NCI-H2107 treated with DMSO at 0.1 percent for 48 hours (cell line): ENCODE results near the gene ETV7.
"Not testable (repeated sequence)": the region's sequence is repeated elsewhere in the genome, so short reads cannot be mapped to it uniquely, and the experiment has no call there.

Experiments used
- DNase-seq: peaks from one replicate; lab custom pipeline; 2025; ENCODE audit not compliant: unreplicated experiment; lab: John Stamatoyannopoulos, UW

The ETV7 gene

DNA sequence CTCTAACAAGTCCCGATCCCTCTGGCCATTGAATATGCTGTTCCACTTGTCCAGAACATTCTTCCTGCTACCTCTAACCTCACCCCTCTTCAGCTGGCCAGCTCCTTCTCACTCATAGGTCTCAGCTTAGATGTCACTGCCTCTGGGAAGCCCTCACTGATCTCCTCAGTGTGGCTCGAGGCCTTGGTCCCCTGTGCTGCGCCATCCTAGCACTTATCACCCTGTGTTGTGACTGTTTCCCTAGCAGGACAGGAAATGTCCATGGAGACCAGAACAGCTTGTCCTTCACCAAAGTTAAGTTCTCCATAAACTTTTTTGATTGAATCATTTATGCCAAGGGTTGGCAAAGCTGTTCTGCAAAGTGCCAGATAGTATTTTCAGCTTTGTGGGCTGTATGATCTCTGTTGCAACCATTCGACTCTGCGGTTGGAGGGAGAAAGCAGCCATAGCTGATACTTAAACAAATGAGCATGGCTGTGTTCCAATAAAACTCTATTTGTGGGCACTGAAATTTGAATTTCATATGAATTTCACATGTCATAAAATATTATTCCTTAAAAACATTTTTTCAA is 44.3 kb downstream of the ETV7 start:
- DNase-seq, result no peak

DNA sequence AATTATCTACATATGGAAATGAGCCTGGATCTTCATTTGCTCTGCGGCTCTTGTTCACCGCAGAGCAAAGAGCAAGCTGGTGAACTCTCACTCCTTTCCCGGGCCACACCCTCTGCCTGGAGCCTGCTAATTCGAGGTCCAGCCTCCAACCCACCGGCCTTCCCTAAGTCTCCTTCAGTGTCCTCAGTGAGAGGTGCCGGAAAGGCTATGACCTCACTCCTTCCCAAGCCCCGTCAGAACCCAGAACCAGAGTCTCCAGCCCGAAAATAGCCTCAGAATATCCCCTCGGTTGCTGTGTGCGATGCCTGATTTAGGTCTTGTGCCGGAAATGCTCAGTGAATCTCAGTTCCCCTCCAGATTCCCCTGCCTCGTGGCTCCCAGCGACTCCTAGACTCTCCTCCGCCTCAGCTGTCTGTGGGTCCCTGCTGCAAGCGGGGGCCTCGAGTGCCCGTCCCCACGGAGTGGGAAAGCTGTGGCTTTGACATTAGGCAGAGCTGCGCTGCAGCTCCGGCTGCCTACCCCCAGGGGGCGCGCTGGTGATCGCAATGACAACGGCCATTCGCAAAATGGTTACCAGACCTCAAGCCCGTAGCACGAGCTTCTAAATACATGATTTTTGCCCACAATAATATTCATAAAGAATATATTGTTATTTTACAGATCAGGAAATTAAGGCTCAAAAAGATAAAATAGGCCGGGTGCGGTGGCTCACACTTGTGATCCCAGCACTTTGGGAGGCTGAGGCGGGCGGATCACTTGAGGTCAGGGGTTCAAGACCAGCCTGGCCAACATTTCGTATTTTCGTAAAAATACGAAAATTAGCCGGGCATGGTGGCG is 46.6 kb downstream of the ETV7 start:
- no peak for DNase-seq

DNA sequence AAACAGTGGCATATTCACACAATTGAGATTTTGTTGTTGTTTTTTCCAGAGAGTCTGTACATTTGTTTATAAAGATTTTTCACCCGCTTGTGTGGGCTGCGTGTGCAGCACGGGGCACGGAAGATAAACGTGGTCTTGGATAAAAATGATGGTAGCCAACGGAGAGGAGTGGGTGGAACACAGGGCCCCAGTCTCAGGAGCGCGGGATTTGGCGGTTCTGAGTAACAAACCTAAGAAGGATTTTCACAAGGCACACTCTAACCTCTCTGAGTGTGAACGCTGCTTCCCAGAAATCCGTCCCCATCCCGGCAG is 47.2 kb downstream of the ETV7 start:
- DNase-seq, result no peak

DNA sequence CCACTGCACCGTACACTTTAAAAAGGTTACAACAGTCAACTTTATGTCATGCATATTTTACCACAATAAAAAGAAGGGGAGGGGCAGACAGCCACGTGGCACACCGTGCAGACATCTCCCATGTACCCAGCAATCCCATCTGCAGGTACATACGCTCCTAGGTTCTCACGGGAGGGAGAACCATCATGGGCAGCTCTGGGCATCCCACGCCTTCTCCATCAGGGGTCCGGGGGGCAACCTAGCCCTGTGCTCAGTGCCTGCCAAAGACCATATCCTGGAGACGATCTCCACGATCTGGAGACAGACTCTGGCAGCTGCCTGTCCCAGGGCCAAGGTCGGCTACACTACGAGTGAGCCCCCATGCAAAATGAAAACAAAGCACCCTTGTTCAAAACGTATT is 48.3 kb downstream of the ETV7 start:
- DNase-seq, result no peak

DNA sequence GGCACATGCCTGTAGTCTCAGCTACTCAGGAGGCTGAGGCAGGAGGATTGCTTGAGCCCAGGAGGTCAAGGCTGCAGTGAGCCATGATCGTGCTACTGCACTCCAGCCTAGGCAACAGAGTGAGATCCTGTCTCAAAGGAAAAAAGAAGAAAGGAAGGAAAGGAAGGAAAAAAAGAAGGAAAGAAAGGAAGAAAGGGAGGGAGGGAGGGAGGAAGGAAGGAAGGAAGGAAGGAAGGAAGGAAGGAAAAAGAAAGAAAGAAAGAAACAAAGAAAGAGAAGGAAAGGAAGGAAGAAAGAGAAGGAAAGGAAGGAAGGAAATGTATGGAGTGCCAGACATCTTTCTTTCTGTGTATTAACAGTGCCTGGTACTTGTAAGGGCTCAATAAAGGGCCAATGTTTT is 49.2 kb downstream of the ETV7 start:
- DNase-seq, result not testable (repeated sequence)

DNA sequence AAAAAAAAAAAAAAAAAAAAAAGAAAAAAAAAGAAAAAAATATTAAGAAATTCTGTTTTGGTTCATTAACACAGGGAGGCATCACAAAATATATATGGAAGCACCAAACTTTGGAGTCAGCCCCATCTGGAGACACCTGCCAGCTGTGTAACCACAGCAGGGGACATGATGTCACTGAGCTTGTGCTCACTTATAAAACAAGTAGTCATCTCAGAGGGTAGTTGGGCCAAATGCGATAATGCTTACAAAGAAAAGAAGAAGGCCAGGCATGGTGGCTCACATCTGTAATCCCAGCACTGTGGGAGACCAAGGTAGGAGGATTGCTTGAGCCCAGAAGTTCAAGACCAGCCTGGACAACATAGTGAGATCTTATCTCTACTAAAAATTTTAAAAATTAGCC is 49.7 kb downstream of the ETV7 start:
- no peak for DNase-seq

DNA sequence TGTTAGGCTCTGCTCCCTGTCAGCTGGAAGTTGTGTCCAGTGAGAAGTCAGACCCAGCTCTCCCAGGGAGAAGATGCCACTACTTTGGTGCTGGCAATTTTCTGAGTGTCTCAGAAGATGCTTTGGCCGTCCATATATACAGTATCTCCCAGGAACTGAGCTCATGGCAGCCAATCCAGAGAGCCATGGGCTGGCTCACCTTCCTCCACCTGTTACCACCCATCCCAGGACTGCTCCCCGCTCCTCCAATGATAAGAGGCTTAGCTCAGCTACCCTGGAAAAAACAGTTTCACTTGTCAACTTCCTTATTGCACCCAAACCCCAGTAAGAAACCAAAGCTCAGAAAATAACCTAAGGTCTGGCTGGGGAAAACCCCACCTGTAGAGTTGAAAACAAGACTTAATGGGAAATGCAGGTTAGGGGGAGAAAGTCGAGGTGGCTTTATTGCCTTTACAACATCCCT is 50.7 kb downstream of the ETV7 start, which contains the start of gene BNIP5:
Gene BNIP5 (minus strand): TSS at position 110 of the 463 bp plus-strand sequence. CDS start 6,198 bp downstream, outside the sequence.
- DNase-seq, result no peak

DNA sequence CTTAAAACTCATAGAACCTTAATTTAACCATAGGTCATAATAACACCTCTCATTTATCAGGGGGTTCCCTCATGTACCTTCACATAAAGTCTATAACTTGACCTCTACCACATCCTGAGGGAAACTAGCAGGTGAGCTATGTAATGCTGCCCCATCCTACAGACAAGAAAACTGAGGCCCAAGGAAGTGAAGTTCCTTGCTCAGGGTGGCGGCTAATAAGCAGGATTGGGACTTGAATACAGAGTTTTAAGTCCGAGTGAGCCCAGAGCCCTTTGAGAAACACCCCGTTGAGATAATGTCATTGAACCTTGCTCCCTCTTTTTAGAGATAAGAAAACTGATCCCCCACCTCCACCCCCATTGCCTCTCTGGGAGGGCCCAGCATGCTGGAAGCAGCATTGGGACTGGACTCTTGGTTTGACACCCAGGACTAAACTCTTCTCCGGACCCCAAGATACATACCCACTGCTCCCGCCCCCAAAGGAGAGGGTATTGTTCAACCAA is 51.2 kb downstream of the ETV7 start:
- no peak for DNase-seq

DNA sequence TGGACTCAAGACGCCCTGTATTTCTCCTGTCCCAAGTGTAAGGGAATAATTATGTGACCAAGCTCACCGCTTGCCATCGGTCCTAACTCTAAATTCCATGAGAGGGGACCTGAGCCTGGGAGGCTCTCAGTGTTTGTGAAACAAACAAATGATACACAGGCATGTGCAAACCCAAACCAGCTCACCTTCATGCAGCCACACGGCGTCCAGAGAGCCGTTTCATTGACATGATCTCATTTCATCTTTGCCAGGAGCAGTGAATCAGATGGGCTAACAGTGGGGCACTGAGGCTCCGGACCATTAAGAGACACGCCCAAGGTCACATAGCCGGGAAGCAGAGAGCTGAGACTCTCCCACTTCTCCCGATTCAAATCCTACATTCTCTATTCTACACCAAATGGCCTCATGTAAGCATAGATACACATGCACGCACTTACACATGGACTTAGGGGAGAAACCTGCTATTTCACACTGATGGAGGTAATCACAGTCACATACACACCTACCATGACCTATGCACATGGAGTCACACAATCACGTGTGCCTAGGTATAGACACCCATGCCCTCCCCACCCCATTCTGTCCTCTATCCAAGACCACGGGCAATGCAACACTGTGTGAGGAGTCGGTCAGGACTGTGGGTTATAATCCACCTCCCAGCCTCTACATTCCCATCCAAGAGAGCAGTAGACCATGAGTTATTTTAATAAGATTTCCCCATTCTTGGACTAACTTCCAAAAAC is 51.8 kb downstream of the ETV7 start:
- DNase-seq, result no peak

DNA sequence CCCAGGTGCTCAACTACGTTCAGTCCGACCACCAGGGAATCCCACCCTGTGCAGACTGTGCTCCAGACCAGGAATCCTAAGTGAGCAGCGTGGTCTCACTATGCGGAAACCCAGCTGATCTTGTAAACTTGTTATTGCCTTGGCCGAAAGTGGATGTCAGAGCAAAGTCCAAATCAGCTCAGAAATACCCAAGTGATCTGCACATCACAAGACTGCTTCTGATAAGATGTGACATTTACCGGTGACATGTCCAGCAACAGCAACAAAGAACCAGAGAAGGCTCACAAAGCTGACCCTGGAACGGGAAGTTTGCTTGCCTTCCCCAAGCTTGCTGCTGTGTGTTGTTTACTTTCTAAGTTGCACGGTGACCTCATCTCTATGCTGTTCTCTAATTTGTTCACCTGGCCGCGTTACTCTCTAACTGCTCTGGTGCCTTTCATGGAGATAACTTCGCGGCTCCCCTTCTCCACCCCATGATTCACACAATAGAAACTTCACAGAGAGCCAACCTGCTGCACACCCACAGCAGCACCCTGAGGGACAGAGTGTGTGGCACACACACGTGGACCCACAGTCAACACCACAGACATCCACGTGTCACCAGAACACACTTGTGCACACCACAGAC is 52.5 kb downstream of the ETV7 start:
- DNase-seq, result no peak

DNA sequence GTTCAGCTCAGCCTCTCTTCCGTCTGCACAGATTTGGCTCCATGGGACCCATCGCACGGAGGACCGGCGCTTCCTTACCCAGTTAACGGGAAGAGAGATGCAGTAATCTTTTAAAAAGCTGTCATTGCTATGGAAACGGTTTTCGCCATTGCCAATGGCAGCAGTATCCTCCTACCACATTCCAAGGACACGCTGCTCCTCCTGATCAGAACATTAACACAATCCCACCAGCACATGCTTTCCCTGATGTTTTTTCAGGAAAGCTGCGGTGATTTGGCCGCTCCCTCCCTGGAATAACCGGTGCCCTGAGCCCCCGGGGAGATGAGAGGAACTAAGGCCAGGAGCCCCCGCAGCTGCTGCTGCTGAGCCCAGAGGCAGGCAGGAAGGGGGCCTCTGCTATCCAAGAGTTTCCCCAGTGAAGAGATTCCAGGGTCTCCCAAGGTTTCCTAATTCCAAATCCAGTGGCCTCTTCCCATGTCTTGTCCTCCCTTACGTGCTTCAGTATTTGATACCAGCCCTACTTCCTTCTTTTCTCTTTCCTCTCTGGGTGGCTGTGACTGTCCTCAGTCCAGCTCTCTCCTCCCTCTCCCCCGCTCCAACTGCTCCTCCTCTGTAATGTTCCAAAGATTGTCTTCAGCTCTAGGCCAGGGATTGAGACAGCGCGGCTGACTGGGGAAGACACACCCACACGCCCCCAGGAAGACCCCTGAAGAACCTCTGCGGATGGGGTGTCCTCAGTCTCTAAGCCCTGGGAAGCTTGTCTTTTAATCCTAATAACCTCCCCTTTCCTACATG is 53.3 kb downstream of the ETV7 start:
- DNase-seq, result no peak

DNA sequence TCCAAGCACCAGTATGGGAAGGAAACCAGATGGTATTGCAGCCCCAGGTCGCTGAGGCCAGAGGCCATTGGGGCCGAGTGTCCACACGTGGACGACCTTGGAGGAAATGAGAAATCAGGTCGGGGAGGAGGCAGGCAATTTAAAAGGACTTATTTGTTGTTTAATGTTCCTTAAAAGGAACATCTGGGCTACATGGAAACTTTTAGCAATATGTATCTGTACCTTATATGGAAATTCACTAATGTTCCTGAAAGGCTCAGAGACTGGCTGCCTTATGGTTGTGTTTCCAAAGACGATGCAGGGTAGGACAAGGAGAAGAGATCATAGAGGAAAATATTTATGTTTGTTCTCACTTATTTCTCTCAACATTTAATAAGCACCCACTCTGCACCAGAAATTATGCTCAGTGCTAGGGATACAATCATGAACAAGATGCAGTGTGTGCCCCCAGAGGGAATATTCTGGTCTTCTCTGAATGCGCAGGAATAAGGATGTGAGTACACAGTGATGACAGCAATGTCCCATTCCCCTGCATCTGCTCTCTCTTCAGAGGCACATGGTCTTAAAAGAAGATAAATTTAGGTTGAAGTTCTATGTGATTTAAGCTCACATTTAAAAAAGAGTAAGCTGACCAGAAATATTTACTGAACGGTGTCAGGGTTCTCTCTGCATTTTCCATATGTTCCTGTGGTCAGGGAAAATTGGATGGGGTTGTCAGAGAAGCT is 54.1 kb downstream of the ETV7 start:
- DNase-seq, result no peak

DNA sequence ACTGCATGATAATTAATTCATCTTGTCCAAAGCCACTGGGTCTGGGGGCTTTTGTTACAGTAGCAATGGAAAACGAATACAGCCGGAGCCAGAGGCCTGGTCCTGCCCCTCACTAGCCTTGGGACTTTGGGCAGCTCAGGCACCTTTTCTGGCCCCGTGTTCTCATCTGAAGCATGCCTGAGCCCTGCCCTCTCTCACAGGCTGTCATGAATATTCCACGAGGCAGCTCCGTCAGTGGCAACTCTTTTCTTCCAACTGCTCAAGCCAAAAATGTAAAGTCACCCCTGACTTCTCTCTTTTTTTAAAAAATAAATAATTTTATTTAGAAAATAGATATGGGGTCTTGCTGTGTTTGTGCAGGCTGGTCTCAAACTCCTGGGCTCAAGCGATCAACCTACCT is 56.1 kb downstream of the ETV7 start:
- DNase-seq, result no peak

DNA sequence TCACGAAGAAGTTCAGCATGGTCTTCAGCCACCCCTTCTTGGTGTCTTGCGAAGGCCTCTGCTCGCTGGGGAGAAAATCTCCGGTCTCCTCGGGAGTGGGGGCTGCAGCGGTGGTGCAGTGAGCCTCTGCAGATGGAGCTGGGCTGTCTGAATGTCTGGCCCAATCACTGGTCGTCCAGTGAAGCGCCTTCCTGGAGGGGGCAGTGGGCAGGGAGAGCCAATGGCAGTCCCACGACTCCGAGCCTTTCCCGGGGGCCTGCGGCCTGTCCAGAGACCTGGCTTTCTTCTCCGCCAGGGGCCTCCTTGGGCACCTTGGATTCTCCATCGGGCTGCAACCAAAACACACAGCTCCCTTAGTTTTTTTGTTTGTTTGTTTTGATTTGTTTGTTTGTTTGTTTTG is 57.1 kb downstream of the ETV7 start:
- no peak for DNase-seq

DNA sequence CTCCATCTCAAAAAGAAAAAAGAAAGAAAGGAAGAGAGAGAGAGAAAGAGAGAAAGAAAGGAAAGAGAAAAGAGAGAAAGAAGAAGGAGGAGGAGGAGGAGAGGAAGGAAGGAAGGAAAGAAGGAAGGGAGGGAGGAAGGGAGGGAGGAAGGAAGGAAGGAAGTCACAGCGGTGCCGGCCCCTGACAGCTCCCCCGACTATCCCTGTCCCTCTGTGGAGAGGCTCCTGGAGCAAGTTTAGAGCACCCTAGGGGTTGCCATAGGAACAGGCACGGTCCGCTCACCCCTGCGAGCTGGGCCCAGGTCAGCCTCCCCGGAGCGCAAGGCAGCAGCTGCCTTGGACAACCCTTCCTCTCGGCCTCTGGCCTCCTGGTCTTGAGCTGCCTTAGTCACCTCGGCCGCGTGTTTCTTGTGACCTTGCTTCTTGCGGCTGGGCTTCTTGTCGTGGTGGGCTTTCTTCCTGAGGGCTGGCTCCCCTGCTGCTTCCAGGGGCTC is 57.6 kb downstream of the ETV7 start:
- no peak for DNase-seq

DNA sequence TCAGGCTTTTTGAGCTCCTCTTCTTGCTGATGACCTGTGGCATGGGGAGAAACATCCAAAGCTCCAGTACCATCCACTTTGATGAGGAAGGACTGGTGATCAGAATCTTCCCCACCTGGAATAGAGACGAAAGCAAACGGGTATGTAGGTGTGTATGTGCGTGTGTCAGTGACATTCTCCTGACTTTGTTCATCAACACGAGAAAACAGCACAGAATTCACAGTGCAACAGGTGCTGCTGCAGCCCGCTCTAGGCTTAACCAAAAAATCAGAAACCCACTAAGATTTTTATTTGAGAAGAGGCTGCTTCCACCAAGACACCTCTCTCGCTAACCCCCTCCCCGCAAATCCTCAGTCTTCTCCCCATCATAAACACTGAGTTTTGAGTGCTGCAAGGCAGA is 58.9 kb downstream of the ETV7 start:
- no peak for DNase-seq

DNA sequence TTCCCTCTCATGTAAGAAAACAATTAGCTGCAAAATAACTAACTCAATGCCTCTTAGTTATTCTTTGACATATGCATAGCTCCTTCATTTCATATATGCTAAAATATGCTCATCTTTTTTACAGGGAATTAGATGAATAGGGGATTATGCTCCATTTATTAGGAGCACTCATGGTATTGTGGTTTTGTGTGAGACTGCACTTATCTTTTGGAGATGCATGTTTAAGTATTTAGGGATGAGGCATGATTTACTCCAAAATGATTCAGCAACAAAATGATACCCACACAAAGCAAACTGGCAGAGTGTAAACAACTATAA is 59.6 kb downstream of the ETV7 start:
- DNase-seq, result no peak

DNA sequence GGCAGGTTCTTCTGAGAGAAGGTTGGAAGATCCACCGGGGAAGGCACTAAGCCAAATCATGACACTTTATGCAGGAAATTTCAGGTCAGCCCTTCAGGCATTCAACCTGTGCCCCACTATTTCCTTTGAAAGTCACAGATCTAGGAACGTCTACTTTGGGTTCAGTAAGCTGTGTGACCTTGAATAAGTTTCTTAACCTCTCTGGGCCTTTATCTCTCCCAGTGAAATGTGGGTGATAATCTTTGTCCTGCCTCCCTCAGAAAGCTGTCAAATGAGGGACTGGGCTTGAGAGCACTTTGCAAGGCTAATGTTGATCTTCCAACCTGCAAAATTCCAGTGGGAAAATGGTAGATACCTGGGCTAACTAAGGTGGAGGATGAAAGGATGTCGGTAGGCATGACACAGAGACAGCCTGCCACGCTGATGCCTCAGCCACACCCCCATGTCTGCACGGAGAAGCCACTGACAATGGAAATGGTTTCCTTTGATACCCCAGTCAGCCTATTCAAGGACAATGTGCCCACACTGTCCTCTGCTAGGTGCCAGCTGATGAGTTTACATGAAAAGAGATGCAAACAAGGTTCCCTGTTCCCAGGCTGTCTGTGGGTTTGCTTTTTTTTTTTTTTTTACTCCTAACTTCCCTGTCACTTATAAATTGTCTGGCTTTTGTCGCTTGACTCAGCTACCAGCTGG is 60.1 kb downstream of the ETV7 start:
- no peak for DNase-seq

DNA sequence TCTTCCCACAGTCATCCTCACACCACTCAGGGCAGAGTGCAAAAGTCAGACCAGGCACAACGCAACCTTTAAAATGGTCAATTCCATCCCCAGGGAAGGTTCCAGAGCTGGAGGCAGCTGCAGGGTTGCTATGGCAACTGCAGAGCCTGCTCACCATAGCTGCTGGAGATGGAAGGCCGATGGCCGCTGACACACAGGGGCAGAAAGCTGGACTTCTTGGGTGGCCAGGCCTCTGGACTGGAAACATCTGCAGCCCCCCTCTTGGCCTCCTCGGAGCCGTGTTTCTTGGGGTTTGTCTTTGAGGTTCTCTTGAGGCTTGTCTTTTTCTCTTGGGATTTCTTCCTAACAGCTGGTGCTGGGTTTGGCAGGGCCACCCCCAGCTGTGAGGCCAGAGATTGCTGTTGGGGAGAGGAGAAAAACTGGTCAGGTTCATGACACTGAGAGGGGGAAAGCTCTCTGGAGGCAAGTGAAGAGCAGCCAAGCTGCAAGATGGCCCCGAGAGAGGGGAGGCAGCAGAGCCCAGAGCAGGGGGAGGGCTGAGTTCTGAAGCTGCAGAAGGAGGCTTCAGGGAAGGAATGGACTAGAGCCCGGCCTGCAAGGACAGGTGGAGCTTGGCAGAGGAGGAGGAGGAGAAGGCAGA is 61.0 kb downstream of the ETV7 start:
- no peak for DNase-seq
